ENCODE data around the gene PITX2. TPM values are rescaled to one million over a fixed set of nuclear protein-coding genes. Genes with fewer than 3 reads are reported as not detected.

Gene PITX2
- total and polyA plus RNA-seq, 2 of the 13 experiments (the other 11 are each of a cell fraction or from before 2014, with no cell fraction given) = not detected

GRCh38 chr4:110612631-110613269 lies 10.1 kb downstream of the PITX2 start:
- DNase-seq (ENCODE audit: low spot score) (no peak), FAIRE-seq (no peak), ATAC-seq (no peak)
- Histone ChIP-seq H3K79me2 (ENCODE audit: insufficient read depth, low read length) (no peaks in the 10 kb centered on the region), H3K4me2 (ENCODE audit: low read depth, low read length) (no peak overlapping the region), H3K27ac (ENCODE audit: extremely low read length, insufficient read depth, low read length) (no peak overlapping the region), H3K9me3 (ENCODE audit: low read length) (no peaks in the 10 kb centered on the region), H2AFZ (ENCODE audit: low read length) (no peak overlapping the region), H4K20me1 (ENCODE audit: insufficient read depth, low read length) (no peaks in the 10 kb centered on the region), H3K27me3 (ENCODE audit: control insufficient read depth in 1 of 2, insufficient read depth in 2 of 2, low read length in 2 of 2) (peaks cover 3 to 58% of the 10 kb centered on the region in 2 experiments; a peak in 4 of 5 replicates), H3K4me3 (replicated peaks in 1 of 3; ENCODE audit: insufficient read depth in 1 of 3, low read depth in 2 of 3, low read length in 3 of 3) (no peak overlapping the region), H3K36me3 (replicated peaks in 1 of 2; ENCODE audit: control insufficient read depth in 1 of 2, insufficient read depth in 2 of 2, low read length in 2 of 2) (no peaks in the 10 kb centered on the region), H3K4me1 (ENCODE audit: insufficient read depth, low read length) (0 out of 2 replicates have a peak, but pooled peaks cover 12% of the 10 kb centered on the region), H3K9ac (ENCODE audit: insufficient read depth, low read depth, low read length) (no peak overlapping the region)
- CTCF ChIA-PET (ENCODE audit: low intra/inter-chr PET ratio, low total read pairs) = no interaction called here
- 14% methylated on average over 9 of the region's 23 CpGs for WGBS (ENCODE audit: low lambda C conversion rate)
- intact Hi-C loops (cut with micrococcal nuclease; ENCODE audit: unreplicated experiment) (no loop called here), in situ Hi-C loops (cut with HindIII; ENCODE audit: extremely low pct_ligation_motif_present, low pct_unique_long_range_greater_than_20kb) (no loop called here)
- no peak for TF ChIP-seq PHF21A (CRISPR knock-in tag; IDR thresholded peaks at IDR 0.05)
- TF ChIP-seq SUZ12 (IDR thresholded peaks at IDR 0.05; ENCODE audit: low read depth, low read length) = no peak
- no peak for TF ChIP-seq NAIF1 (CRISPR knock-in tag; IDR thresholded peaks at IDR 0.05; ENCODE audit: borderline replicate concordance)
- TF ChIP-seq GPBP1L1 (CRISPR knock-in tag; IDR thresholded peaks at IDR 0.05) = no peak
- TF ChIP-seq ZNF3 (CRISPR knock-in tag; IDR thresholded peaks at IDR 0.05) = no peak
- no peak for TF ChIP-seq ZFP36 (IDR thresholded peaks at IDR 0.05; ENCODE audit: borderline replicate concordance, low read depth, low read length, partially characterized antibody)
- TF ChIP-seq NR2F1 (CRISPR knock-in tag; IDR thresholded peaks at IDR 0.05) = no peak
- no peak for TF ChIP-seq GRHL1 (CRISPR knock-in tag; conservative IDR thresholded peaks at IDR 0.05)
- no peak for TF ChIP-seq ZNF230 (CRISPR knock-in tag; IDR thresholded peaks at IDR 0.05)
- TF ChIP-seq SAFB2 (CRISPR knock-in tag; IDR thresholded peaks at IDR 0.05; ENCODE audit: borderline replicate concordance, low read depth) = no peak
- TF ChIP-seq FIP1L1 (IDR thresholded peaks at IDR 0.05; ENCODE audit: borderline replicate concordance, insufficient read depth, low read depth, low read length) = no peak
- TF ChIP-seq REXO4 (CRISPR knock-in tag; IDR thresholded peaks at IDR 0.05; ENCODE audit: borderline replicate concordance) = no peak
- no peak for TF ChIP-seq HNRNPLL (IDR thresholded peaks at IDR 0.05; ENCODE audit: low read depth, low read length, poor library complexity, severe bottlenecking)
- POLR2A ChIA-PET = no interaction called here
- no TSS peak for BruUV-seq (replicated peaks)
